Dermis microvascular lymphatic vessel endothelial cell (primary cell): ENCODE data around the gene EPHB1. TPM values are rescaled to one million over a fixed set of nuclear protein-coding genes. Genes with fewer than 3 reads are reported as not detected.
"Not testable (repeated sequence)": the region's sequence is repeated elsewhere in the genome, so short reads cannot be mapped to it uniquely, and the experiment has no call there.

Experiments used
- DNase-seq, 2 donors: peaks; one replicate each; pipeline versions ENCODE4 v3.0.0 to v3.0.0-alpha.2; 2010; ENCODE audit warnings: low read depth in 2 of 2
- total RNA-seq: library from RNA; depleted of rRNA; stranded (reverse); fragments of >200 nt; gene quantifications from 2 replicates; pipeline ENCODE4 v1.2.1, GENCODE V29; 2014

The EPHB1 gene
- total RNA-seq, 1 donor from 2014 or later, result 1.4 TPM

DNA sequence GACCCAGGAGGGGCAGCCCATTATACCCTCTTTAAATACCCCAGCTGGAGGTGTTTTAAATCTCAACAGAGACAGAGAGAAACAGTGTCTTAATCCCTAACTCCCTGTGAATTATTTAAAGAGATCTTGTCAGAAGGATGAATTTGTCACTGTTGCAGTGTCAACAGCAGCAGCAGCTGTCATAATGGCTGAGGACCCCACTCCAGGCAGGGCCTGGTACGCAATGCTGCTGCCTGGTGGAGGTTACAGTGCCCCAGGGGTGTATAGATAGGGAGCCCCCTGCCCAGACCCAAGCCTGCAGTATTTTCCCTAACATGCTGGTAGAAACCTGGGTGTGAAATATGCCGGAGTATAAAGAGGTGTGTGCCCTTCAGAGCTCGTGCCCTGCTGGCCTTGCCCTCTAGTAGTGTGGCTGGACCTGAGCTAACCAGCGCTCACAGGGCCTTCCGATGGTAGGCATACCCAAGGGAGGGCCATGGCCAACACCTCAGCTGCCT lies 143.0 kb downstream of the EPHB1 start:
- DNase-seq, result no peak

DNA sequence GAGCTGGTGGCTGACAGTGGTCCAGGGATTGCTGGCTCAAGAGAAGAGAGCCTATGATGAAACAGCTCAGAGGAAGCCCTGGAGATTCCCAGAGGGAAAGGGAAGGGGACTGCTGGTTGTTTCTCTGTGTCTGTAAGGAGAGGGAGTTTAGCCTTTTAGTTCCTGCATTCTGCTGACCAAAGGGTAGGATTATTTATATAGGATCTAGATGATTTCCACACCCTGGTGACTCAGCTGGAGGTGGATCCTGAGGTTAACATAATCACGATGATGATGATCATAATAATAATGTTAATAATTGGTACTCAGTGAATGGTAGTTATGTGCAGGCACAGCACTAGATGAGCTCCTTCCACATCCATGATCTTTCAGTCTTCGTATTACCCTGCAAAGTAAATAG lies 144.9 kb downstream of the EPHB1 start:
- DNase-seq, result no peak

DNA sequence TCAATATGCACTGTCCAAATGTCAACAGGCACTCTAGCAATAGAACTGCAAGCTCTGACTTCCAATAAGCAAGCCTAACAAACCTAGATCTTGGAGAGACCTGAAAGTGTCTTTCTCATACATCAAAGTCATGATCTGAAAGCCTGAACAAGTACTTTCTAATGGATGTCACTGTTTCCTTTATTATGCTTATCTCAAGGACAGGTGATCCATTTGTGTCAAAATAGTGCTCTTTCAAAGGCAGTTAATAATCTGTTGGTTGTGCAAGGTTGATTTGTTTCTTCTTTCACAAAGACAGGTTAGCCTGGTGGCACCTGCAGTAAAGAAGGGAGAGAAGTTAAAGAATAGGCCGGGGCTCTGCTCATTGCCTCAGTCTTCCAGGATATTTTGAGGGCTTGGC lies 146.8 kb downstream of the EPHB1 start:
- DNase-seq, result no peak

DNA sequence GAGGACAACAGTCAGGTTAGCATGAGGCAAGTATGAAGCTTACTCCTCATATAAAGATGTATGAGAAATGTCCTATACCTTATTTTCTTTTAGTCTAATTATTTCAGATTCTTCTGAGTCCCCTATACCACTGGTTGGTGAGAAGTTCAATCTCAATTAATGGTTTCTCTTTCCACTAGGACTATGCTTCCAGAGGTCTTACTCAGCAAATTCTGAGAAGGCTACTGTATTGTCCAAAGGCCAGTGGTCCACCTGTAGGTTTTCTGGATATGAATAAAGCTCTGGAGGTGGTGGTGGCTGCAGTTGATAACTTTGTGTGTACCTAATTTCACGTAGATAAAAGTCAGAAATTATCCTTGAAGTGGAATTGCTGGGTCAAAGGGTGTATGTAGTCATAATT lies 149.4 kb downstream of the EPHB1 start:
- DNase-seq, result no peak

DNA sequence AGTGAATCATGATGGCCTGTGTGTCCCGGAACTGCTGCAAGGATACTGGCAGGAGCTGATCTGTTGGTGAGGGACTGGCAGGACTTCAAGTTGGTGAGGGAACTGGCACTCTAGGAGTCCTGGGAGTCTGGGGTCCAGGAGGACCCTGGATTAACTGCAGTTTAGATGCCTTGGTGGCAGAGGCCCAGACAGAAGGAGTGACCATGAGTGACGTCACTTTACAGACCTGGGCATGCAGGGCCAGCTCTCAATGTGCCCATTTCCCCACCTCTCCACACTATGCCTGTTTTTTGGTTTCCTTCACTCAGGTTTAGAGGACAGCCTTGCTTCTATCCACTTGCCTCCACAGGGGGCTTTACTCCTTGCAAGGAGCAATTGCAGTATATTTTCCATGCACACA lies 154.1 kb downstream of the EPHB1 start:
- no peak for DNase-seq

DNA sequence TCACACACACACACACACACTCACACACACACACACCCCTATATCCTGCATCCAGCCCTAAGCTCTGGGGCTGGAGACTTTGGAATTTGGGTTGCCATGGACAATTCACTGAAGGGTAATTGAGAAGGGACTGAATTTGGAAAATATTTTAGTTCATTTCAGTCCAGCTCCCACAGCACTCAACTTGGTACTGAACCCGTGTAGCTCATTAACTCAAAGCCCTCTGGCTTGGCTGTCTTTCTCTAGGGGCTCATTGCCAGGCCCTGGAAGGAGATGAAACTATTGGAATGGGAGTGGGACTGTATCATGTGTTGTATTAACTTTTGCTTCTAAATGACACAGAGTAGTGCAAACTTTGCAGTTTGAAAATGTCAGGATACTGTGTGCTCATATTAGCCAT lies 157.3 kb downstream of the EPHB1 start:
- no peak for DNase-seq

DNA sequence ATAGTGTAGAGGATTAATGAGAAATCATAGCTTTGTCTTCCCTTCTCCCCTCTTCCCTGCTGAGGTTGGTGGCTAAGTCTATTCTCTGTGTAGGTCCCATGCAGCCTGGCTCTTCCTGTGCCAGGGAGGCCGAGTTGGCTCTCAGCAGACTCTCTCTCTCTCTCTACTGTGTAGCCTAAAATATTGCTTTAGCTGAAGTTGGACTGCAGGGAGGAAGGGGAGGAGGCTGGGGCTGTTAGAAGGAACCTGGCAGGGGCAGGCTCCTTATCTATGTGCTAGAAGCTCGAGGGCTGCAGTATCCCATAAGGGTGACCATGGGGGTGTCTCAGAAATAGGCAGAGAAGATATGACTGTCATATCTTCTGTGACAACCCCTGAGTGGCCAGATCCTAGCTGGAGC lies 160.8 kb downstream of the EPHB1 start:
- no peak for DNase-seq

DNA sequence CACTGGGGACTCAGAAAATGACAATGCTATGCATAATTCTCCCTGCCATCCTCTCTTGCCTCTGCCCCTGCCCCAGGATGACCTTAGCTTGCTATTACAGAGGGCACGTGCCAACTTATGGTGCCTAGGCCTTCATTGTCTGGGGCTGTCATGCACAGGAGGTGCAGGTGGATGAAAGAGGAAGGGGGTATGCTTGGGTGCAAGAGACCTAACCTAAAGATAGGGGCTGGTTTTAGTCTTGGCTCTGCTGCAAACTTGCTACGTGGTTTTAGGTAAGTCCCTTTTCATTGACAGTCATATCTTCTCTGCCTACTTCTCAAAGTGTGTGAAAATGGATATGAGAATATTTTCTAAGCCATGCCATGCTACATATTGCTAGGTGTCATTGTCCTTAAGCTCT lies 161.3 kb downstream of the EPHB1 start:
- no peak for DNase-seq

DNA sequence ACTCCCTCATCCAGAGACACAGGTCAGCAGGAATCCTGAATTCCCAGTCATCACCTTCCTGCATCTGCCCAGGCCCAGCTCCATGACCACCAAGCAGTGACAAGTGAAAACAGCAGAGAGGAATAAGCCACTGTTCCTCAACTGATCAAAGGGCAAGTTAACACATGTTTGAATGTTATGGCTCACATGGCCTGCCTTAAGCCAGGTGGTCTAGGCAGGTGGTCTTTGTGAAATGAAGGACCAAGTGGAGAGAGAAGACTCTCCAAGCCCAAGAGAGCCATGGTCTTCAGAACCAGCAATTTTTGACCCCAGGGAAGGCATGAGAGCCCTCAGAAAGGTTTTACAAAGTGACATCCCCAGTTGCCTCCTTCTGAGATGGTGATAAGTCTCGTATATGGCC lies 161.8 kb downstream of the EPHB1 start:
- no peak for DNase-seq

DNA sequence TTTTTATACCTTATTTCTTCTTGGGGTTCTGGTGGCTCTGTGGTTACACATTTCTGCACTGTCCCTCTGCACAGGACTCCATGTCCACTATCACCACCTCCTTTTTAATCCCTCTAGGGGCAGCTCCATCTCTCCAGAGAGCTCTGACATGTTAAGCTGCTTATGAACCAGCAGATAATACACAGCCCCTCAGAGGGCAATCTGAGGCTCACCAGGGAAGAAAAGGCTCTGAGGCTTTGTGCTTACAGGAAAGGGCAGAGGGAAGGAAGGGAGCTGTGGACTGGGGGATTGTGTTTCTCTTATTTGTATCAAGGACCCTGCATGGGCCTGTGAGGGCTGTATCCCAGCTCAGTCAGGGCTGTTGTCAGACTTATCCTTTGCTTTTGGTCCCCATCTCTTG lies 164.5 kb downstream of the EPHB1 start:
- DNase-seq, result no peak

DNA sequence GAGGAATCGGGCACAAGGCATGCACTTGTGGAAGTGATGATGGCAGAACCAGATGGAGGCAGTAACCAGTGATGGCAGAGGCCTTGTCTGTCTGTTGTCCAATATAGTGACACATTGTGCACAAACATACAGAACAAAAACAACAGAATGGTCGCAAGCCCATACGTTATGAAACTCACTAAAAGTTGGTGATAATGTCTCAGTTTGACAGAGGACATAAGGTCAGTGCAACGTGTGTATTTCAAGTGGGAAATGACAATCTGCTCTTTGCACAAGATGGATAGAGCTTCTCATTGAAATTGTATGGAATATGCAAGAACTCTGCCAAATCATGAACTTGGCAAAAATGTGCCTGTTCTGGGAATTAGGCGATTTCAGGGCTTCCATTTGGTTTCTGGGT lies 169.2 kb downstream of the EPHB1 start:
- no peak for DNase-seq

DNA sequence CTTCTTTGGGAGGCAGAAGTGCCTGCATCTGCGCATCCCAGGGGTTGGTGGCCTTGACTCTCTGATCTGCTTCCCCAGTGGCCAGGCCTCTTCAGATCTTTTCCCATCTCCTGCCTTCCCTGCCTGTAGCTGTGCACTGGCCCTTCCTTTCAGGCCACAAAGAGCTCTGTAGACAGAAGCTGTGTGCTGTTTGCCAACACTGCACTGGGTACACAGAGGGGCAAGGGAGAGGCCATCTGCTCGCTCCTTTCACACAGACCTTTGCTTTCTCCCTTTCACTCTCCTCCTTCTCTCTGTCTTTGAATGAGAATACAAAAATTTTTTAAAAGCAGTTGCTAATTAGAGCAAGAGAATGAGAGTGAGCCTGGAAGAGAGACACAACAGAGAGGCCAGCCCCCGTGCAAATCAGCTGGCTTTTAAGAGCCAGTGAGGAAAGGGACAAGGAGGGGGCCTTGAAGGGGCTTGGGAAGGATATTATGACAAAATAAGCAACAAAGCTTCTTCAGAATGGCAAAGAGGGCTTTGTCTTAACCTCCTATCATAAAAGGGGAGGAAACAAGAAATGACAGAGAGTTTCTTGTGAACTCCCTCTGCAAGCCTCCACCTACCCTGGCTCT lies 170.9 kb downstream of the EPHB1 start:
- no peak for DNase-seq

DNA sequence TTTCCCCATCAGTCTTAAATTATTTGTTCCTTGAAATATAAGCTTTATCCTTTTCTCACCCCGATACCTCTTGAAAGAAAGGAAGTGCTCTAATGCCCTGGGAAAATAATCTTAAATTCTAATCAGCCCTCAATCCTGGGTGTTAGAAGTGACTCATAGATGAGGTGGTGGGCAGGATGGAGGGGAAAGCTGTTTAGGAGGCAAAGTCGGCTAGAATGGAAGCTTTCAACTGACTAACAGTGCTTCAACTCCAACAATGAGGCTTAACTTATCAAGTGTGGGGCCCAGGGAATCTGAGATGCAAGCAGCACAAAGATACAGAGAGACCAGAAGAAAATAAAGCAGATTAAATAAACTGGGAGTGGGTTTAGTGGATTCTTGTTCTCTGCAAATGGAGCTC lies 175.8 kb downstream of the EPHB1 start:
- DNase-seq, result no peak

DNA sequence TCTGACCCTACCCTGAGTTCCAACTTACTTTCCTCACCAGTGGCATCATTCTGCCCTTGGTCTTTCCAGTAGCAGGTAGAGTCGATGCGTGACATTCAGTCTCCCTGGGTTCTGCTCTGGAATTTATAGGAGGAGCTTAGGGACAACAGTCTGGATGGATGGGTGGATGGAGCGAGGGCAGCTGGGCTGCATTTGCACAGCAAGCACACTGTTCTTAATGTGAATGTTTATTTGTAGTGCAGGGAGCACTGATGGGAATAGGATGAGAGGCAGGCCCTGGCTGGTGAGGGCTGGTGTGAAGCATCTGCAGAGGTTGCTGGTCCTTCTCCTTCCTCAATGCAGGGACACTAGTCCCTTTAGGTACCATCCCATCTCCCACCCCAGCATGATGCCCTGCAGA lies 176.2 kb downstream of the EPHB1 start:
- no peak for DNase-seq

DNA sequence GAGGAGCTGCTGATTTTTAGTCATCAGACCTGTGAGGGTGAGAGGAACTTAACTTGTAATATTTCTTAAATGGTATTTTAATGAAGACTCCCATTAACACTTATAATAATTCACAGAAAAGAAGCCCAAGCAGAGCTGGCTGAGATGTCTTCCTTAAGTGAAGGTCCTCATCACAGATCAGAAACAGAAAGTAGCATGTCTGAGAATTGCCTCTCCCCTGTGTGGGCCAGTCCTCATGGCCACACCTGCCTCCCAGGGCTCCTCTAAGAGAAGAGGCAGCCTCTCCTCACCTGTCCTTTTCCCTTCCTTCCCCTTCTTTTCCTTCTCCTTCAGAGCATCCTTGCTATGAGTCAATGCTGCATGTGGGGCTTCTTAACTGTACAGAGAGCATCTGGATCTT lies 176.8 kb downstream of the EPHB1 start:
- not testable (repeated sequence) for DNase-seq

DNA sequence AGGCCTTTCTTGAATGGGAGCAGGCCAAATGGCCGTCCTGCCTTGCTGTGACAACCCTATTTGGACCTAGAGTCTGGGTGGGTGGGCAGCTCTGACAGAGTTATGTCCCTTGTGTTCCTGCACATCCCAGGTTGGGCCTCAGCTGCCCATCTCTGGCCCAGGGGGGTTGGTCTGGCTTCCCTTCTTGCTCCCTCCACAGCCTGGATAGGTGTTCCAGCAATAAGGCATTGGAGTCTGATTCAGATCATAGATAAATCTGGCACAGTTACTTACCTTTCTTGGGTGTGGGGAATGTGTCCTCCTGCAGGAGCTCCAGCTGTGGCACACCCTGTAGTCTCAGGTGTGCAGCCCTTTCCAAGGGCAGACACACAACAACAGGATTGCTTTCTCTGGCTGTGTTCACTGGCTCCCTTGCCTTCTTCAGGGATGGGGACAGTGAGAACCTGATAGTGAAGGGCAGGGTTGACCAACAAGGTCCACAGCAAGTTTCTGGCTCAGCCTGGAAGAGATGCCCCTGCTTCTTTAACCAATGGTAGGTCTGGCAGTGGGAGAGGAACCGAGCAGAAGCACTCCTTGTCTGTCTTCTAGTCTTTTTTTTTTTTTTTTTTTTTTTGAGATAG lies 177.9 kb downstream of the EPHB1 start:
- DNase-seq, result no peak

DNA sequence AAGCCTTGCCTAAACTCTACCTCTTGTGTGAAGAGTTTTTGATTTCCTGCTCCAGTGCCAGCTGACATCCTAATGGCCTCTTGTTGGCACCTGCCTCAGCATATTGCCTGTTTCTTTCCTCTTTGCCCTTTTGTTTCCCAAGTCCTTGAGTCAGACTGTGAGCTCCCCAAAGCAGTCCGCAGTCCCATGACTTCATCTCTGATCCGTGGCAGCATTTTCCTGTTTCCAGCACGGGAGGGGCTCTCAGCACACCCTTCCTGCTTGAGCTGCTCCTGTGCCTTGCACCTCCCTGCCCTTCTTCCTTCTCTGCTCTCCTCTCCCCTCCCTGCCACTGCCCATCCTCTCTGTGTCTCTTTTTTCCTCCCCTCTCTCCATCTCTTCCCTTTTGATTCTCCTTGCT lies 179.6 kb downstream of the EPHB1 start:
- peak in 1 of 2 donors; percentile 13 for DNase-seq

DNA sequence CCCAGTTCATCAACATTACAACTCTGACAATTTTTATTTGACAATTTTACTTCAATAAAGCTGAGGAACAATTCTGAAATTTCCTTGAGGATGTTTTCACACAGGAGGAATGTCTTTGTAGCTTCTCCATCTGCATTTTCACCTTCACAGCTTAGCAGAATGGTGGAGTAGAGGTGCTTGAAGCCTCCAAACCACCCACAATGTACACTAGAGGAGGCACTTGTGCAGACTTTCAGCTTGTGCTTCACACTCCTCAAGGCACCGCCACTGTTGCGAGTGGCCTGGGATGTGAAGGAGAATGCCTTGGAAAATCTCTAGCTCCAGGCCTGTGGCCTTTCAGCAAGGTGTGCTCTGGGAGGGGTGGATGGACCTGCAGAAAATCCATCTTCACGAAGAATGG lies 181.9 kb downstream of the EPHB1 start:
- DNase-seq, result no peak

DNA sequence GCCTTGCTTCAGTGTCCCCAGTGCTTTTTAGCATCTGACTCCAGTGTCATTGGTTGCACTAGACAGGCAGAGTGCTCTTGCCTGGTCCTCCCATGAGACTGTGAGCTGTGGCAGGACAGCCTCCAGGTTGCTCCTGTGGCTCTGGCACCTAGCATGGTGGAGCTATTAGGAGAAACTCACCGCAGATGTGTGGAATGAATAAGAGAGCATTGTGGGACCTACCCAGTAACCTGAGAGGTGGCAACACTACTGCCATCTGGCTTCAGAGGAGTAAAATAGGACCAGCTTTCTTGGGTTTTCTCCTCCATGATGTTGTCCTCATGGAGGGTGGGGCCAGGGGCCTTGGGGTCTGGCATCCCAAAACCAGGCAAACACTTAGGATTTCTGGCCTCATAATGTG lies 183.6 kb downstream of the EPHB1 start:
- DNase-seq, result no peak

DNA sequence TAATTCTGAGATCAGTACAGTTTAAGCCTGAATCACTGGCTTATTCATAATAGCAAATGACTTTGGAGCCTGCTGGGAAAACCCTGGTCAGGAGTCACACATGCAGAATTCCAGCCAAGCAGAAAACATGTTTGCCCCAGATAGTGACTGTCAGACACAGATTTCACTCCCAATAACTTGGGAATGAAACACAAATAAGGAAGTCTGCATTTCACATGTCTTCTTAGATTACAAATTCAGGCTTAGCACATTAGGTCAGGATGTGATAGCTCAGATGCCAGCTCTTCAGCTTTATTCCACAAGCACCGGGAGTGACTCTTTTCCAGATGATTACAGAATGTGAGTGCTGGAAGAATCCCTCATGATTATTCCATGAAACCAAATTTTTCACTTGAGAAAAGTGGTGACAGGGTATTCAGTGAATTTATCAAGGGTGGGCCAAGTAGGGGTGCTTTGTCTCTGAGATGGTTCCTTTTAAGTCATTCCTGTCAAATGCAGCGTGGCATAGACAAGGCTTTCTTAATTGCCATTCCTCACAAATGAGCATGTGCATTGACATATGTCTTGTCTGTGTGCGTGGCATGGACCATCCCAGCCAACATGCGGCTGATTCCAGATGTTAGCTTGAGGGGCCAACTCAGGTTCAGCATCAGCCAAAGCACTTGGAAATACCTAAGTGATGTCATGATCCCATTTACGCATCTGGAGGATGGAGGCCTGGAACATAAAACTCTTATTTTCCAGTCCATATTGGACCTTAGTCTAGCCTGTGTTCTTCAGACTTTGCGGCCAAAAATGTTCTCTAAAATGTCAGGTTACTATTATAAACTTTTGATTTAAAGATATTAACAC lies 191.0 kb downstream of the EPHB1 start:
- DNase-seq, result no peak

DNA sequence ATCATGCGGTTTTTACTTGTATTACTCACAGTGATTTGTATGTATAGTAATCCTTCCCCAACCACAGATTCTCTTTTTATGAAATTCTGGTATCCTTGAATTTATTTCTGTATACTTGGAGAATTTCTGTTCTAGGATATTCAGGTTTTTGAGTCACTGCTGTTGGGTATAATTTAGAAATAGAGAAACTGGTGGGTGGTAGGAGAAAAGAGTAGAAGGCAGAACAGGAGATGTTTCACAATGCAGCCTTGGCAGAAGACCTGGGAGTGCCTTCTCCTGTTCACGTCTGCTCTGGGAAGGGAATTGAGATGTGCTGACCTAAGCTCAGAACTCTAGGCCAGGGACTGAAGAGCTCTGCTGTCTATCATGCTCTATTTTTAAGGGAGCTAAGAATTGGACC lies 193.6 kb downstream of the EPHB1 start:
- no peak for DNase-seq

DNA sequence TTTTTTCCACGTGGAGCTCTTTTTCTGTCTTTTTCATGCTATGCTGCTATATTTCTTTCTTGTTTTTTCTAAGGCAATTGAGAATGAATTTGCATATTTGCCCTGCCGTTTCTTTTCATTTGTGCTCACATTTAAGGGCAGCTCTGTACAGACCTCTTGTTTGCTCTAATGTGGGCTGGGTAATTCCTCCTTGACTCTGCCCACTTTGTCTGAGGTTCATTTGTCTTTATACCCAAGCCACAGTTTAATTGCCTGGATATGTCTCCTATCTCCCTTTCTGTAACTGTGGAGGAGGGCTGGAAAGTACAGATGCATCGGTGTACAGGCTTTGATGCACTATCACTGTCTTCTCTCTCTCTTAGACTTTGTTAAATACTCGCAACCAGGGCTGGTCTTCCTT lies 195.9 kb downstream of the EPHB1 start:
- DNase-seq, result no peak
